ENCODE results near the gene SSTR1. TPM values are rescaled to one million over a fixed set of nuclear protein-coding genes. Genes with fewer than 3 reads are reported as not detected.

The SSTR1 gene
- total RNA-seq, 1 experiment from 2014 or later, result not detected

GRCh38 chr14:38238332-38238731 is 30.6 kb downstream of the SSTR1 start:
- no peak overlapping the region for H3K4me2 ChIP-seq (ENCODE audit: low read length)
- CTCF ChIA-PET, result no interaction called here
- no peaks in the 10 kb centered on the region for H3K4me1 ChIP-seq (ENCODE audit: control insufficient read depth in 1 of 2, insufficient read depth in 2 of 2, low read length in 2 of 2)
- TF ChIP-seq ZFX (IDR thresholded peaks at IDR 0.05) (no peak), EZH2phosphoT487 (IDR thresholded peaks at IDR 0.05; ENCODE audit: borderline replicate concordance) (no peak), SP1 (IDR thresholded peaks at IDR 0.05; ENCODE audit: low read depth) (no peak), SIN3A (IDR thresholded peaks at IDR 0.05; ENCODE audit: low read depth) (no peak), CBX3 (IDR thresholded peaks at IDR 0.05; ENCODE audit: low read depth) (no peak), SRF (IDR thresholded peaks at IDR 0.05; ENCODE audit: low read depth) (no peak), ELF1 (IDR thresholded peaks at IDR 0.05; ENCODE audit: borderline replicate concordance, low read depth) (no peak), EZH2 (IDR thresholded peaks at IDR 0.05) (no peak), CEBPB (IDR thresholded peaks at IDR 0.05; ENCODE audit: low read depth) (no peak), ATF3 (IDR thresholded peaks at IDR 0.05) (no peak), ZNF274 (IDR thresholded peaks at IDR 0.05; ENCODE audit: low read depth, low read length) (no peak)
- H4K20me1 ChIP-seq (ENCODE audit: insufficient read depth), result no peaks in the 10 kb centered on the region
- H3K9me3 ChIP-seq (ENCODE audit: control insufficient read depth in 1 of 2, insufficient read depth in 1 of 2, low read depth in 1 of 2, low read length in 2 of 2), result no peaks in the 10 kb centered on the region; a peak in 1 of 4 replicates
- H2AFZ ChIP-seq (ENCODE audit: low read depth, low read length, poor library complexity, severe bottlenecking), result no peak overlapping the region
- H3K36me3 ChIP-seq (ENCODE audit: control insufficient read depth in 1 of 2, insufficient read depth in 2 of 2, low read length in 2 of 2), result no peaks in the 10 kb centered on the region
- no peaks in the 10 kb centered on the region for H3K9me2 ChIP-seq (ENCODE audit: insufficient read depth)
- RAD21 ChIA-PET (ENCODE audit: low non-redundant PET in 1 of 2, low total read pairs in 2 of 2, uncharacterized antibody in 2 of 2, unreplicated experiment in 2 of 2), result no interaction called here
- POLR2A ChIA-PET, result no interaction called here
- ATAC-seq (no peak), DNase-seq (ENCODE audit: low read depth, low spot score) (no peak)
- no peaks in the 10 kb centered on the region for H3K27me3 ChIP-seq (ENCODE audit: insufficient read depth, low read length)
- no peaks in the 10 kb centered on the region for H3K79me2 ChIP-seq (ENCODE audit: insufficient read depth, low read length)
- H3K4me3 ChIP-seq (replicated peaks in 1 of 2; ENCODE audit: low read depth in 1 of 2, low read length in 2 of 2), result no peak overlapping the region
- intact Hi-C loops (cut with micrococcal nuclease), result no loop called here
- BruUV-seq (replicated peaks), result no TSS peak
- no peak overlapping the region for H3K27ac ChIP-seq (ENCODE audit: low read depth, low read length)
- H3K9ac ChIP-seq (ENCODE audit: low read length), result no peak overlapping the region

GRCh38 chr14:38238878-38239277 is 31.2 kb downstream of the SSTR1 start:
- H3K9me2 ChIP-seq (ENCODE audit: insufficient read depth), result no peaks in the 10 kb centered on the region
- H3K4me3 ChIP-seq (replicated peaks in 1 of 2; ENCODE audit: low read depth in 1 of 2, low read length in 2 of 2), result no peak overlapping the region
- H3K9ac ChIP-seq (ENCODE audit: low read length), result no peak overlapping the region
- ChIA-PET RAD21 (ENCODE audit: low non-redundant PET in 1 of 2, low total read pairs in 2 of 2, uncharacterized antibody in 2 of 2, unreplicated experiment in 2 of 2) (no interaction called here), POLR2A (no interaction called here), CTCF (no interaction called here)
- no peak for ATAC-seq
- no peak for DNase-seq (ENCODE audit: low read depth, low spot score)
- intact Hi-C loops (cut with micrococcal nuclease), result no loop called here
- H3K27ac ChIP-seq (ENCODE audit: low read depth, low read length), result no peak overlapping the region
- H4K20me1 ChIP-seq (ENCODE audit: insufficient read depth), result no peaks in the 10 kb centered on the region
- no peaks in the 10 kb centered on the region for H3K36me3 ChIP-seq (ENCODE audit: control insufficient read depth in 1 of 2, insufficient read depth in 2 of 2, low read length in 2 of 2)
- H3K4me2 ChIP-seq (ENCODE audit: low read length), result no peak overlapping the region
- no peaks in the 10 kb centered on the region for H3K27me3 ChIP-seq (ENCODE audit: insufficient read depth, low read length)
- H2AFZ ChIP-seq (ENCODE audit: low read depth, low read length, poor library complexity, severe bottlenecking), result no peak overlapping the region
- no TSS peak for BruUV-seq (replicated peaks)
- H3K79me2 ChIP-seq (ENCODE audit: insufficient read depth, low read length), result no peaks in the 10 kb centered on the region
- H3K9me3 ChIP-seq (ENCODE audit: control insufficient read depth in 1 of 2, insufficient read depth in 1 of 2, low read depth in 1 of 2, low read length in 2 of 2), result no peaks in the 10 kb centered on the region; a peak in 1 of 4 replicates
- no peaks in the 10 kb centered on the region for H3K4me1 ChIP-seq (ENCODE audit: control insufficient read depth in 1 of 2, insufficient read depth in 2 of 2, low read length in 2 of 2)
- no peak for TF ChIP-seq CEBPB (IDR thresholded peaks at IDR 0.05; ENCODE audit: low read depth)
- TF ChIP-seq ZBTB33 (IDR thresholded peaks at IDR 0.05; ENCODE audit: extremely low read depth, insufficient replicate concordance, low read length), result no peak
- TF ChIP-seq ATF3 (IDR thresholded peaks at IDR 0.05), result no peak
- TF ChIP-seq ZNF274 (IDR thresholded peaks at IDR 0.05; ENCODE audit: low read depth, low read length), result no peak
- TF ChIP-seq ZFX (IDR thresholded peaks at IDR 0.05), result no peak
- TF ChIP-seq POLR2AphosphoS5 (IDR thresholded peaks at IDR 0.05; ENCODE audit: low read depth, low read length), result no peak
- no peak for TF ChIP-seq EZH2phosphoT487 (IDR thresholded peaks at IDR 0.05; ENCODE audit: borderline replicate concordance)
- no peak for TF ChIP-seq CTCF (IDR thresholded peaks at IDR 0.05 in 2 of 3, conservative IDR thresholded peaks at IDR 0.05 in 1 of 3; ENCODE audit: borderline replicate concordance in 1 of 3, insufficient read depth in 1 of 3, low read depth in 2 of 3, low read length in 2 of 3)
- no peak for TF ChIP-seq JUND (IDR thresholded peaks at IDR 0.05)
- TF ChIP-seq FOSL1 (IDR thresholded peaks at IDR 0.05; ENCODE audit: low read depth), result no peak
- TF ChIP-seq POLR2A (IDR thresholded peaks at IDR 0.05; ENCODE audit: borderline replicate concordance, extremely low read depth, insufficient read depth, insufficient read length), result no peak
- no peak for TF ChIP-seq CBX3 (IDR thresholded peaks at IDR 0.05; ENCODE audit: low read depth)
- no peak for TF ChIP-seq EZH2 (IDR thresholded peaks at IDR 0.05)

Data from HCT116 (cell line).